Measurements from ENCODE around the gene HTT-AS.
"Not testable (repeated sequence)": the region's sequence is repeated elsewhere in the genome, so short reads cannot be mapped to it uniquely, and the experiment has no call there.

HTT-AS gene

GRCh38 chr4:3074078-3074845, at the start of gene HTT-AS, which contains the start of gene HTT:
TSS of gene HTT-AS (minus strand) at chr4:3074538.
TSS of gene HTT (plus strand) at chr4:3074681. CDS start at chr4:3074826, 145 bp downstream.
- no peak for DNase-seq

GRCh38 chr4:3123181-3123671, 48.9 kb upstream of the HTT-AS start:
- no peak for DNase-seq

GRCh38 chr4:3122081-3122563, 47.8 kb upstream of the HTT-AS start:
- no peak for DNase-seq

- no peak for DNase-seq
These were observed 47.3 kb upstream of the HTT-AS start for GRCh38 chr4:3121596-3121995.

GRCh38 chr4:3121110-3121509, 46.8 kb upstream of the HTT-AS start:
- no peak for DNase-seq

- DNase-seq: no peak
These were observed 45.1 kb upstream of the HTT-AS start for GRCh38 chr4:3119464-3119863.

GRCh38 chr4:3118312-3118711, 44.0 kb upstream of the HTT-AS start:
- no peak for DNase-seq

GRCh38 chr4:3116955-3117354, 42.6 kb upstream of the HTT-AS start:
- DNase-seq: no peak

- DNase-seq: no peak
These were observed 41.4 kb upstream of the HTT-AS start for GRCh38 chr4:3115637-3116270.

GRCh38 chr4:3114377-3114776, 40.0 kb upstream of the HTT-AS start:
- DNase-seq: no peak

GRCh38 chr4:3112609-3113469, 38.5 kb upstream of the HTT-AS start:
- DNase-seq: no peak

GRCh38 chr4:3112201-3112600, 37.9 kb upstream of the HTT-AS start:
- no peak for DNase-seq

- DNase-seq: no peak
These were observed 37.1 kb upstream of the HTT-AS start for GRCh38 chr4:3111461-3111860.

GRCh38 chr4:3108211-3108610, 33.9 kb upstream of the HTT-AS start:
- no peak for DNase-seq

- DNase-seq: no peak
These were observed 33.4 kb upstream of the HTT-AS start for GRCh38 chr4:3107691-3108121.

GRCh38 chr4:3107271-3107670, 32.9 kb upstream of the HTT-AS start:
- no peak for DNase-seq

- DNase-seq: no peak
These were observed 32.2 kb upstream of the HTT-AS start for GRCh38 chr4:3106339-3107186.

- no peak for DNase-seq
These were observed 24.0 kb upstream of the HTT-AS start for GRCh38 chr4:3098346-3098745.

- no peak for DNase-seq
These were observed 21.9 kb upstream of the HTT-AS start for GRCh38 chr4:3096202-3096601.

GRCh38 chr4:3094701-3095100, 20.4 kb upstream of the HTT-AS start:
- DNase-seq: not testable (repeated sequence)

- DNase-seq: no peak
These were observed 17.1 kb upstream of the HTT-AS start for GRCh38 chr4:3091464-3091863.
